ENCODE results near the gene SELENBP1. TPM values are rescaled to one million over a fixed set of nuclear protein-coding genes. Genes with fewer than 3 reads are reported as not detected.

SELENBP1 gene
- total RNA-seq, 1 experiment from 2014 or later: 28.9 TPM

Other genes starting within 250 kb of the SELENBP1 start
- 0.69 and 1.2 TPM in 2 replicates for gene SEMA6C, start 226.1 kb downstream of the SELENBP1 start, total RNA-seq (2014; rRNA removed; shearing (Covaris generic))
- not detected in 2 replicates for gene TNFAIP8L2, start 216.1 kb downstream of the SELENBP1 start, total RNA-seq (2014; rRNA removed; shearing (Covaris generic))
- 18.0 and 25.1 TPM in 2 replicates for gene LYSMD1, start 206.8 kb downstream of the SELENBP1 start, total RNA-seq (2014; rRNA removed; shearing (Covaris generic))
- 95.3 and 96.9 TPM in 2 replicates for gene SCNM1, start 206.6 kb downstream of the SELENBP1 start, total RNA-seq (2014; rRNA removed; shearing (Covaris generic))
- gene TMOD4, start 196.7 kb downstream of the SELENBP1 start, total RNA-seq (2014; rRNA removed; shearing (Covaris generic)): 0.87 TPM in 1 of 2 replicates, not detected in the other
- gene VPS72, start 182.5 kb downstream of the SELENBP1 start, total RNA-seq (2014; rRNA removed; shearing (Covaris generic)): 88.7 and 95.2 TPM in 2 replicates
- gene PIP5K1A, start 174.2 kb downstream of the SELENBP1 start, total RNA-seq (2014; rRNA removed; shearing (Covaris generic)): 95.2 and 119 TPM in 2 replicates
- gene PSMD4, start 118.0 kb downstream of the SELENBP1 start, total RNA-seq (2014; rRNA removed; shearing (Covaris generic)): 216 and 237 TPM in 2 replicates
- 22.6 and 23.0 TPM in 2 replicates for gene ZNF687, start 90.4 kb downstream of the SELENBP1 start, total RNA-seq (2014; rRNA removed; shearing (Covaris generic))
- 36.1 and 36.8 TPM in 2 replicates for gene PI4KB, start 45.3 kb downstream of the SELENBP1 start, total RNA-seq (2014; rRNA removed; shearing (Covaris generic))
- gene RFX5, start 25.5 kb downstream of the SELENBP1 start, total RNA-seq (2014; rRNA removed; shearing (Covaris generic)): 41.9 and 48.1 TPM in 2 replicates
- 641 and 758 TPM in 2 replicates for gene PSMB4, start 26.9 kb upstream of the SELENBP1 start, total RNA-seq (2014; rRNA removed; shearing (Covaris generic))
- 27.3 and 34.5 TPM in 2 replicates for gene POGZ, start 86.8 kb upstream of the SELENBP1 start, total RNA-seq (2014; rRNA removed; shearing (Covaris generic))
- 0.02 TPM in 1 of 2 replicates, not detected in the other for gene CGN, start 138.7 kb upstream of the SELENBP1 start, total RNA-seq (2014; rRNA removed; shearing (Covaris generic))
- gene TUFT1, start 167.6 kb upstream of the SELENBP1 start, total RNA-seq (2014; rRNA removed; shearing (Covaris generic)): 17.1 and 17.2 TPM in 2 replicates
- 29.6 and 32.2 TPM in 2 replicates for gene SNX27, start 239.3 kb upstream of the SELENBP1 start, total RNA-seq (2014; rRNA removed; shearing (Covaris generic))